HL-60/S4 (cell line): Measurements from ENCODE around the gene RRP7A.
"Not testable (repeated sequence)": the region's sequence is repeated elsewhere in the genome, so short reads cannot be mapped to it uniquely, and the experiment has no call there.

Experiments
- in situ Hi-C: fragments of 300-500 bp; cut with MboI; formaldehyde crosslinking; loops from 2 replicates; pipeline ENCODE4 v1.14.3; 2022; ENCODE audit warnings: low sequenced_read_pairs

RRP7A gene

DNA sequence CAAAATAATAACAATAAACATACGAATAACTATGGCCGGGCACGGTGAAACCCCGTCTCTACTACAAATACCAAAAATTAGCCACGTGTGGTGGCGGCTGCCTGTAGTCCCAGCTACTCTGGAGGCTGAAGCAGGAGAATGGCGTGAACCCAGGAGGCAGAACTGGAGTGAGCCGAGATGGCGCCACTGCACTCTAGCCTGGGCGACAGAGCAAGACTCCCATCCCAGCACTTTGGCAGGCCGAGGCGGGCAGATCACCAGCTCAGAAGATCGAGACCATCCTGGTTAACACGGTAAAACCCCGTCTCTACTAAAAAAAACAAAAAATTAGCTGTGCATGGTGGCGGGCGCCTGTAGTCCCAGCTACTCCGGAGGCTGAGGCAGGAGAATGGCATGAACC, 17.0 kb upstream of the RRP7A start:
- in situ Hi-C loops: not testable (repeated sequence)

DNA sequence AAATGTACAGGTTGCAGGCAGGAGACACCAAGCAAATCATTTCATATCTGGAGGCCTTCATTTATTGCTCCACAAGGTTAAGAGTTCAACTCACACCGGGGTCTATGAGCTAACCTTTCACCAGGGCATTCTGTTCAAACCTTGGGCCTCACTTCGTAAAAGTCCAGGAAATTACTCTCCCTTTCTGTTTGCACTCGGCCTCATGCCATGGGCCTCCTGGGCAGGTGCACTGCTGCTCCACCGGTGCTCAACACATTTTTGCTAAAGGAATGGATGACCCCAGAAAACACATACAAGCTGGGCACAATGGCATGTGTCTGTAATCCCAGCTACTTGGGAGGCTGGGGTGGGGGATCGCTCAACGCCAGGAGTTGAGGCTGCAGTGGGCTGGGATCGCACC, 16.6 kb upstream of the RRP7A start:
- in situ Hi-C loops: no loop called here

DNA sequence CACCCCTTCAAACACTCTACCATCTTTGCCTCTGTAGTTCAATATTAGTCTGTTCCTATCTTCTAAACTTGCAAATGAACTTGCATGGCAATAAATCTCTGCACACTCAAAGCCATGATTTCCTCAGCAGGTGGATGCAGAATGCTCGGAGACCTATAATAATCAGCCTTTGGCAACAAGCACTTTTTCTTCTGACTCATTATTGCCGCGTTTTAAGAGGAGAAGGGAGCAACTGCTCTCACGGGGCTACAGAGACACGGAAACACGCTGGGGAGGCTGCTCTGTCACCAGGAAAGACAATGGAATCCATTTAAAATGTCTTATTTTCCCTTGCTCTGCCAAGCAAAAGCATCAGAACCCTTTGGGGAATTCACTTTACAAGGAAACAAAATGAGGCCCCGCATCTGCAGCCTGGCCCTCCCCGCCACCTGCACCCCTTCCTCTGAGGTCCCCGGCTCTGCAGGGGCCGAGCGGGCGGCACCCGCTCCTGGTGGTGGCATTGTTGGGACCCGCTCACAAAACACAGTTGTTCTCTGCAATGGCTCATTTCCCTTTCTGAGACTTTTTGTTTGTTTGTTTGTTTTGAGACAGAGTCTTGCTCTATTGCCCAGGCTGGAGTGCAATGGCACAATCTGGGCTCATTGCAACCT, 15.6 kb upstream of the RRP7A start:
- in situ Hi-C loops: not testable (repeated sequence)

GRCh38 chr22:42533638-42533977, 14.0 kb upstream of the RRP7A start:
- in situ Hi-C loops: no loop called here

DNA sequence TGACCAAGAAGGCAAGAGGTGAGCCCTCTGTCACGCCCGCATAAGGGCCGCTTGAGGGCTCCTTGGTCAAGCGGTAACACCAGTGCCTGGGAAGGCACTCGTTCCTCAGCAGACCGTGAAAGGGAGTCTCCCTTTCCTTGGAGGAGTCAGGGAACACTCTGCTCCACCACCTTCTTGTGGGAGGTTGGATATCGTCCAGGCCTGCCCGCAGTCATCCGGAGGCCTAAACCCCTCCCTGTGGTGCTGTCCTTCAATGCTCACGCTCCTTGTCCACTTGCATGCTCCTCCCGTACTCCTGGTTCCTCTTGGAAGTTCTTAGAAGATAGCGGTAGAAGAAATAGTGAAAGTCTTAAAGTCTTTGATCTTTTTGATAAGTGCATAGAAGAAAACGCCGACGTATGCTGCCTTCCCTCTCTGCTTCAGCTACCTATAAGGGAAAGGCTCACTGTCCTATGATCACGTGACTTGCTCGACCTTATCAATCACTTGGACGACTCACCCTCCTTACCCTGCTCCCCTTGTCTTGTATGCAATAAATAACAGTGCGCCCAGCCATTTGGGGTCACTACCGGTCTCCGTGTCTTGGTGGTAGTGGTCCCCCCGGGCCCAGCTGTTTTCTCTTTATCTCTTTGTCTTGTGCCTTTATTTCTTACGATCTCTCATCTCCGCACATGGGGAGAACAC, 11.9 kb upstream of the RRP7A start:
- in situ Hi-C loops: not testable (repeated sequence)

DNA sequence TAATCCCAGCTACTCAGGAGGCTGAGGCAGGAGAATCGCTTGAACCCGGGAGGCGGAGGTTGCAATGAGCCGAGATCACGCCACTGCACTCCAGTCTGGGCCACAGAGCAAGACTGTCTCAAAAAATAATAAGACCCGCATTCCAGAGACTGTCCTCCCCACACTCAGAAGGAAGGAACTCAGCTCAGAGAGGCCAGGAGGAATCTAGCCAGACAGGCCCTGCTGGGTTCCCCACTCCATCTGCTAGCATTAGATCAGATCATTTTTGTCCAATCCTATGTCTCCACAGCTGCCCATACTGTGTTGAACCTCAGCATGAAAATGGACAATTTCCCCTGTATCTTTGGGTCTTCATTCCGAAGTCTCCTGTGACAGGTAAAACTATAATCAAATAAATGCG, 9.8 kb upstream of the RRP7A start:
- in situ Hi-C loops: not testable (repeated sequence)

- in situ Hi-C loops: no loop called here
These were observed 9.2 kb upstream of the RRP7A start for GRCh38 chr22:42528591-42529307.

- in situ Hi-C loops: no loop called here
These were observed 3.0 kb upstream of the RRP7A start for GRCh38 chr22:42522546-42522945.

DNA sequence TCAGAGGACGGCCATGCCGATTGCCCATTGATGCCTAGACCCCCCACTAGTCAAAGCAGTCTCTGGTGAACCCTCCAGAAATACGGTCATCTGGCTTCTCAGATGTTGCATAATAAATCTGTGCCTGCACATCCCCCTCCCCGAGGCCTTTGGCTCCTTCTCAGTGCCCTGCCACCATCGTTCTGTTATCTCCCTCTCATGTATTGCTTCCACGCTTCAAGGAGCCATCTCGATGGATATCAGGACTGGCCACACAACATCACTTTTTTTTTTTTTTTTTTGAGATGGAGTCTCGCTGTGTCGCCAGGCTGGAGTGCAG, 1.6 kb upstream of the RRP7A start:
- in situ Hi-C loops: no loop called here

DNA sequence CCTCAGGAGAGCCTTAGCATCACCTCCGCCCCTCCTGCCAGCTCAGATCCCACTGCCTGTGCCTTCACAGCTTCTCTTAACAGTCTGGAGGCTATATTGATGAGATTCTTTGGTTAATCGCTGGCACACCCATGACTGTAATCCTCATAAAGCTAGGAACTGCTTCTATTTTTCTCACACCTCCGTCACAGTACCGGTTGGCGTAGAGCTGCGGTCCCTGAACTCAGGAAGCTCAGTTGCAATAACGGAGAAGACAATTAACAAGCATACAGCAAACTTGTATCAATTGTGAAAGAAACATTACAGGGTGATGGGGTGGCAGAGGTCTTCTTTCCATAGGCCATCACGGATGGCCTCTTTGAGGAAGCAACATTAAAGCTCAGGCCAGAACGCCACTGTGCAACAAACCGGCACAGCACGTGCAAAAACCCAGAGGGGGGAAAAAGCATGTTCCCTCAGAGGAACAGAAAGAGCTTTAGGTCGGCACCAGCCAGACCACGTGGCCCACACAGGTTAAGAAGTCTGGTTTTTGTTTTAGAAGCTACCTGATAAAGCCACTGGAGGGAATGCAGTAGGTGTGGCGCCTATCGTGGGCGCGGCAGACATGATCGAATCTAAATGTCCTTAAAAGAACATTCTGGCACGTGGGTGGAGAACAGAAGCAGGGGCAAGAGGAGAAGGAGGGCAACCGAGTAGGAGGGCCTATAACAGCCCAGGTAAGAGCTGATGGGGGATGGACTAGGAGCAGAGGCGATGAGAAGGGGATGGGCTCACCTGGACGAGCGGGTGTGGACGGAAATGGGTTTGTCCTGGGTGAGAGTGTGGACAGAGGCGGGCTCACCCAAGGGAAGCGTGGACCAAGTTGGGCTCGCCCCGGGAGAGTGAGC, 715 bp downstream of the RRP7A start:
- in situ Hi-C loops: not testable (repeated sequence)

DNA sequence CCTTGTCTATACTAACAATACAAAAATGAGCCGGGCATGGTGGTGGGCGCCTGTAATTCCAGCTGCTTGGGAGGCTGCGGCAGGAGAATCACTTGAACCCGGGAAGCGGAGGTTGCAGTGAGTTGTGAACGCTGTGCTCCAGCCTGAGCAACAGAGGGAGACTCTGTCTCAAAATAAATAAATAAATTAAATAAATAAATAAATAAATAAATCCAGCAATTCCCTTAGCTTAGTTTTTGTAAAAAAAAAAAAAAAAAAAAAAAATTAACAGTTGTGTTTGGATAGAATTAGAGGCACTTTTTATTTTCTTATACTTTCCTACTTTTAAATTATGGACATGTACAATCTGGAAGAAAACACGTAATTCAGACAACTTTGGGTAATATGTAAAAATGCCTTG, 2.5 kb downstream of the RRP7A start:
- in situ Hi-C loops: not testable (repeated sequence)

- in situ Hi-C loops: no loop called here
These were observed 3.7 kb downstream of the RRP7A start for GRCh38 chr22:42515896-42516295.

GRCh38 chr22:42515304-42515703, 4.3 kb downstream of the RRP7A start:
- in situ Hi-C loops: not testable (repeated sequence)

DNA sequence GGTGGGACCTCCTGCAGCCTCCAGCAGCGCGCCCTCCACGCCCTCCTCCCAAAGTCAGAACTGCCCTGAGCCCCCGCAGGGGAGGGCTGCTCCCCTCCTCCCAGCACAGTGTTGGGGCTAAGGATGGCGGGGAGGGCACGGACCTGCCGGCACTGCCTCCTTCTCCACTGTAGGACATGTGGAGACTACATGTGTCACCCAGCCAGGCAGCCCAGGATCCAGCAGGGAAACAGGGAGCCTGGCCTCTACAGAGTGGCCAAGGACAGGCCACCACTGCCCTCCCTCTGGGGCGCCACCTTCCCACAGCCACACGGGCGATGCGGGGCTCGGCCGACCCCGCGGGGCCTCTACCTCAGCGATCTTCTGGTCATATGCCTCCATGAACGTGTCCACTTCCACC, 5.3 kb downstream of the RRP7A start:
- in situ Hi-C loops: not testable (repeated sequence)

GRCh38 chr22:42512273-42512990, 7.2 kb downstream of the RRP7A start:
- in situ Hi-C loops: not testable (repeated sequence)

DNA sequence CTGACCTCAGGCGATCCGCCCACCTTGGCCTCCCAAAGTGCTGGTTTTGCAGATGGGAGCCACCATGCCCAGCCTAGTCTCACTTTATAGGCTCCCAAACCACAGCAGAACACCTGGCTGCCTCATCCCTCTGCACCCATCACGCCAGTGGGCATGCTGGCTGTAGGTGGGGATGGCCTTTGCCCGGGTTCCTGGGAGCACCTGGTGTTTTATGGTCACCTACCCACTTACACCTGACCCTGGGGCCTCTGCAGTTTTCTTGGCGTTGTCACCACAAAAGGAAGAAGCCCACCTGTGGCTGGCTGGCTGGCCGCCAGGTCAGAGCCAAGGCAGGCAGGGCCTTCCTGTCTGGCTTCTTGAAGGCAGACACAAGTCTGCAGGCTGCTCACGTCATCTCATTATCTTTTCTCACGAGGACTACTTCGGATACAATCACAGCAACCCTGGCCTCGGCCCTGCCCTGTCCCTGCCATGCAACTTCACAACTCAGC, 8.2 kb downstream of the RRP7A start:
- in situ Hi-C loops: no loop called here

- in situ Hi-C loops: no loop called here
These were observed 10.0 kb downstream of the RRP7A start for GRCh38 chr22:42509548-42509947.

DNA sequence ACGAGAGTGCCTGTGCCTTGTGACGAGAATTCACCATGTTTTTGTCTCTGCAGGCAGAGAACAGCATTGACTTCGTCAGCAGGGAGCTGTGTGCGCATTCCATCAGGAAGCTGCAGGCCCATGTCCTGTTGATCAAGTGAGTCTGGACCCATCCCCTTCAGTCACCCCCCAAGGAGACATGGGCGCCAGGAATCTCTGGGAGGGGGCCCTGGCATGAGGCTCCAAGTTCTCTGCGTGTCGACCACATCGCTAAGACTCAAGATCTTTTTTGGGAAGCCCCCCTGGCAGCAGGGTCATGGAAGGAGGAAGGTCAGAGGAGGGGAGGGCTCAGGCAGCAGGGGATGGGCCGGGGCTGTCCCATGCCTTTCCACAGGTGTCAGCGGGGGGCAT, 10.6 kb downstream of the RRP7A start:
- in situ Hi-C loops: not testable (repeated sequence)

GRCh38 chr22:42508327-42508974, 11.1 kb downstream of the RRP7A start:
- in situ Hi-C loops: not testable (repeated sequence)

GRCh38 chr22:42500836-42501179, 18.8 kb downstream of the RRP7A start:
- in situ Hi-C loops: no loop called here
